Testis (tissue), 3 donors: Measurements from ENCODE around the gene COQ8B. TPM values are rescaled to one million over a fixed set of nuclear protein-coding genes. Genes with fewer than 3 reads are reported as not detected.

Experiments
- DNase-seq: peaks from one replicate; pipeline ENCODE4 v3.0.0-alpha.2; 2019
- H3K27ac ChIP-seq, 2 donors: fragments of 200-600 bp; sonication (generic); one replicate each; pipeline ENCODE4 v1.5.1; 2019
- H3K27me3 ChIP-seq: fragments of 200-600 bp; sonication (generic); one replicate; pipeline ENCODE4 v1.5.1; 2019
- H3K36me3 ChIP-seq: fragments of 200-600 bp; sonication (generic); one replicate; pipeline ENCODE4 v1.5.1; 2017; ENCODE audit warnings: low read depth; ENCODE audit errors: missing control alignments
- H3K4me1 ChIP-seq: fragments of 200-600 bp; sonication (generic); one replicate; pipeline ENCODE4 v1.5.1; 2019
- H3K4me3 ChIP-seq, 2 donors: fragments of 200-600 bp; sonication (generic); one replicate each; pipeline ENCODE4 v1.5.1; 2017 to 2019
- H3K9me3 ChIP-seq: fragments of 200-600 bp; sonication (generic); one replicate; pipeline ENCODE4 v1.5.1; 2017
- POLR2A ChIP-seq: fragments of 450-650 bp; IDR thresholded peaks from one replicate; pipeline ENCODE4 v1.6.1; 2017; ENCODE audit warnings: antibody characterized with exemption, mild to moderate bottlenecking, moderate library complexity
- WGBS, 2 donors: methylation state at CpG; one replicate each; pipeline ENCODE4 v1.1.5; 2018; 5-methylcytosine and 5-hydroxymethylcytosine counted together
- intact Hi-C: fragments of 100-400 bp; cut with DNase I; formaldehyde crosslinking; loops from one replicate; pipeline ENCODE4 v1.15.1; 2023; ENCODE audit warnings: low total_unique reads
- polyA plus RNA-seq: library from polyadenylated mRNA; stranded (reverse); fragments of 350-450 nt; fragmentation: Illumina TruSeq; extraction: RNeasy Lipid Tissue Mini Kit (QIAGEN cat#74804); gene quantifications from one replicate; pipeline ENCODE4 v1.2.3, GENCODE V29; 2014; ENCODE audit warnings: low read depth, low replicate concordance; ENCODE audit not compliant: insufficient read depth
- total RNA-seq, 2 donors: library from RNA; depleted of rRNA; stranded (reverse); fragments of >200 nt; gene quantifications; one replicate each; pipeline ENCODE4 v1.2.3, GENCODE V29; 2016
- TF ChIP-seq, protein P1 (sequence below), 3 experiments: fragments of 450-650 bp in 2 of 3; fragments of 200-600 bp in 1 of 3; sonication (generic) in 1 of 3; IDR thresholded peaks; one replicate each; pipeline ENCODE4 v1.5.1; 2016 to 2019; ENCODE audit warnings: antibody characterized with exemption in 3 of 3, mild to moderate bottlenecking in 2 of 3, moderate library complexity in 1 of 3

Gene COQ8B
- total and polyA plus RNA-seq, 3 donors from 2014 or later, result 43.8 to 71.7 (median 56.6) TPM

DNA sequence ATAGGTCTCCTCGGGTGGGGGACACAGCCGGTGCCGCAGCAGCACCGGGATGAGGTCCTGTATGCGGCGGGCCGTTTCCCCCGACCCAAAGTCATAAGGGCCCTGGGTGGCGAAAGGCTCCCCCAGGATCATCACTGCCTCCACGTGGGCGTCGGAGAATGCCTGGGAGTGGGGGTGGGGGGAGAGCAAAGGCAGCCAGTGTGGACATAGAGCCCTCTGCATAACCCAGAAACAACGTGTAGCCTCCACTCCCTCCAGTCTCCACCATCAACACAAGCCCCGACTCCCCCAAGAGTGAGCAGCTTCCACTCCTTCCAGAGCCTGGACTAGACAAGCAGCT is 24.5 kb downstream of the COQ8B start:
- Histone ChIP-seq H3K4me3 (no peak overlapping the region), H3K27me3 (no peaks in the 10 kb centered on the region), H3K36me3 (no peaks in the 10 kb centered on the region), H3K4me1 (peaks cover 19% of the 10 kb centered on the region), H3K9me3 (no peaks in the 10 kb centered on the region), H3K27ac (peak overlapping the region in 1 of 2 donors; percentile 92)
- intact Hi-C loops, result no loop called here
- 64 to 79% methylated on average over 14 of the region's 14 CpGs for WGBS, 2 donors
- no peak for TF ChIP-seq POLR2A
- TF ChIP-seq, protein P1, sequence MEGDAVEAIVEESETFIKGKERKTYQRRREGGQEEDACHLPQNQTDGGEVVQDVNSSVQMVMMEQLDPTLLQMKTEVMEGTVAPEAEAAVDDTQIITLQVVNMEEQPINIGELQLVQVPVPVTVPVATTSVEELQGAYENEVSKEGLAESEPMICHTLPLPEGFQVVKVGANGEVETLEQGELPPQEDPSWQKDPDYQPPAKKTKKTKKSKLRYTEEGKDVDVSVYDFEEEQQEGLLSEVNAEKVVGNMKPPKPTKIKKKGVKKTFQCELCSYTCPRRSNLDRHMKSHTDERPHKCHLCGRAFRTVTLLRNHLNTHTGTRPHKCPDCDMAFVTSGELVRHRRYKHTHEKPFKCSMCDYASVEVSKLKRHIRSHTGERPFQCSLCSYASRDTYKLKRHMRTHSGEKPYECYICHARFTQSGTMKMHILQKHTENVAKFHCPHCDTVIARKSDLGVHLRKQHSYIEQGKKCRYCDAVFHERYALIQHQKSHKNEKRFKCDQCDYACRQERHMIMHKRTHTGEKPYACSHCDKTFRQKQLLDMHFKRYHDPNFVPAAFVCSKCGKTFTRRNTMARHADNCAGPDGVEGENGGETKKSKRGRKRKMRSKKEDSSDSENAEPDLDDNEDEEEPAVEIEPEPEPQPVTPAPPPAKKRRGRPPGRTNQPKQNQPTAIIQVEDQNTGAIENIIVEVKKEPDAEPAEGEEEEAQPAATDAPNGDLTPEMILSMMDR (IDR thresholded peaks at IDR 0.05), result no peak
- DNase-seq, result no peak

DNA sequence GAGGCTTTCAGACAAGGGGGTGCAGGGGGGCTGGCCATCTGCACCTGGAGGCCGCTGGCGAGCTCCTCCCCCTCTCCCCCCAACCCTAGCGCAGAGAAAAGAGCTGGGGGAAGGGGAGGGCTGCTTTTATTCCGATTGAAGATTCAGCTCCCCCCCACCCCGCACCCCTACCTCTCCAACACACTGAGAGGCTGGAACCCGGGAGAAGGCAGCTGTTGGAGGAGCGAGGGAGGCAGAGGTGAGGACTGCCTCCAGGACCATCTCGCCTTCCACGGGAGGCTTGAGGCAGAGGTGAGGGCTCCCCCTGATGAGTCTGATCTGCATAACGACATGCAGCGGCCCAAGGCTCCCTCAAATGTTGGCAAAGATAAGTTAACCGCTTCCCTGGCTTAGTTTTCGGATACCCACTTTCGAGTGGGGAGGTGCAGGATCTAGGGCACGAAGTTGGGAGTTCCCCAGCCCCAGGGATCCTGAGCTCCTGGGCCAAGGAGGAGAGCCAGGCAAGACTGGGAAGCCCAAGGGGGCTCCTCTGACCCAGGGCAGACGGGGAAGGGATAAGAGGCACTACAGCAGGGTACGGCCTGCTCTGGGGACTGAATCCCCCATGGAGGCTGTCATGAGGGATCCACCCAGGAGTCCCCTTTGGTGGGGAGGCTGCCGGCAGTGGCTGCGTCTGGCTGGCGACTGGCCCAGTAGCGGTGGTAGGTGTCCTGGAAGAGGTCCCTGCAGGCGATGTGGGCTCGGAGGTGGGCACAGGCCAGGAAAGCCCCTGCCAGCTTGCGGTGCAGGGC is 25.1 kb downstream of the COQ8B start:
- DNase-seq, result no peak
- no peaks in the 10 kb centered on the region for H3K36me3 ChIP-seq

DNA sequence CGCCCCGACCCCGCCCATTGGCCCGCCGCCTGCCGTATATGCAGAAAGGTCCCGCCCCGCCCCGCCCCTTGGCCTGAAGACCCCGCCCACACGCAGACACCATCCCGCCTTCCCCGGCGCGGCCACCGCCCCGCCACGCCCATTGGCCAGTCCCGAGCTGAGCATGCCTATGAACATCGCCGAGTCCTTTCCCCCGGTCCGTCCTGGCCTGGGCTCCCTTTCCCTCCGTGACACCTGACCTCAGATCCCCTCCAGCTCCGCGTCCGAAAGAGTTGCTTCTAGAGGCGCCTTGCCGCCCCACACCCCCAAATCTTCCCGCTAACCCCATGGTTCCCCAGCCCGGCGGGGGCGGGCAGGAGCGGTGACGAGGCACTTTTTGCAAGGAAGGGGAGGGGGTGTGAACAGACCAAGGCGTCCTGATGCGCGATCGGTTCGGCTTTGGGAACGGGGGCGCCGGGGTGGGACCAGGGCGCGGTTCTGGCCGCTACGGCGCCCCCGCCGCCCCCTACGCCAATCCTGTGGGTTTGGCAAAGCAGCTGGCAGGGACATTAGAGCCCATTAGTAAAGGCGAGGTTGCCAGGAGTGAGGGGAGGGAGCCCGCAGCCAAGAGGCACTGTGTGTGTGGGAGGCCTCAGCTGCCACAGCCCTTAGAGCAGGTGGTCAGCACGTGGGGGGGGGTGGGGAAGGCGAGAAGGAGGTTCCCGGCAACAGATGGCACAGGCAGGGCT is 25.8 kb downstream of the COQ8B start:
- 1 to 4% methylated on average over 13 to 47 of the region's 56 CpGs for WGBS, 2 donors
- TF ChIP-seq, protein P1 (IDR thresholded peaks at IDR 0.05), result no peak
- no peak for TF ChIP-seq POLR2A
- Histone ChIP-seq H3K27ac (peak overlapping the region; percentile 76 to 92), H3K36me3 (no peaks in the 10 kb centered on the region), H3K9me3 (no peaks in the 10 kb centered on the region), H3K27me3 (no peaks in the 10 kb centered on the region), H3K4me1 (peaks cover 19% of the 10 kb centered on the region), H3K4me3 (peak overlapping the region; percentile 77 to 80)
- intact Hi-C loops, result no loop called here
- DNase-seq, result peak; percentile 98

More for the DNA sequence above, 25.1 kb downstream of the COQ8B start:
- Histone ChIP-seq H3K27ac (peak overlapping the region; percentile 76 to 92), H3K27me3 (no peaks in the 10 kb centered on the region), H3K9me3 (no peaks in the 10 kb centered on the region), H3K4me3 (peak overlapping the region in 1 of 2 donors; percentile 80), H3K4me1 (peaks cover 19% of the 10 kb centered on the region)
- intact Hi-C loops, result no loop called here
- TF ChIP-seq POLR2A, result no peak
- TF ChIP-seq, protein P1 (IDR thresholded peaks at IDR 0.05), result no peak
- WGBS, 2 donors, result 39 to 40% methylated on average over 22 to 24 of the region's 24 CpGs

DNA sequence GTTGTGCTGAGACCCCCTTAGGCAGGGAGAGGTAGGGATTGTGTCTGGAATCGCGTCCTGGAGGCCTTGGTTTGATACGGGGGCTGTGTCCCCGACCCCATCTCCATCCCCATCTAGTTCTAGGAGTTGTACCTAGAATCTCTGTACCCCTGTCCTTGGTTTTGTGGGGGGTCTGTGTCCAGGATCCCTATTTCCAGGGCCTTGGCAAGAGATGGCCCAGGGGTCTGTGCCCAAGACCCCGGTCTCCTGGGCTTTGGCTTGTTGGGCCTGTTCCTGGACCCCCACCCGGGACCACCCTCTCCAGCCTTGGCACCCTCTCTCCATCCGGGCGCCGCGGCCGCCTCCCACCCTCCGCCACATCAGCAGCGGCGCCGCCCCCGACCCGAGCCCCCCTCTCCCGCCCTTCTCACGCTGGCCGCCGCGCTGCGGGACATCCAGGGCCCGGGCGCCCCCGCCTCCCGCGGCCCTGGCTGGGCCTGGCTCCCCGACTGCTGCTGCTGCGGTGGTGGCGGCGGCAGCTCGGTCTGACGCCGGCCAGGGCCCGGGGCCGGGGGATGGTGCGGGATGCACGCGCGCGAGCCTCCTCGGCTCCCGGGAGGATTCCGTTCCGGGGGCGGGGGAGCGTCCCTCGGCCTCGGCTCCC is 26.5 kb downstream of the COQ8B start, which contains the start of gene NUMBL:
Gene NUMBL, minus strand, starts transcription at position 602 of the 643 bp plus-strand sequence. Its CDS starts 168 bp downstream, at position 434.
- H3K27ac ChIP-seq, result peak within 1 kb of the TSS; percentile 85 to 92
- peaks cover 19% of the 10 kb centered on the region for H3K4me1 ChIP-seq

More for the DNA sequence above, 26.5 kb downstream of the COQ8B start, which contains the start of gene NUMBL:
- intact Hi-C loops, result no loop called here
- 0 to 2% methylated on average over 1 to 18 of the region's 50 CpGs for WGBS, 2 donors
- Histone ChIP-seq H3K27me3 (no peaks in the 10 kb centered on the region), H3K4me3 (peak within 1 kb of the TSS; percentile 77 to 80), H3K36me3 (no peaks in the 10 kb centered on the region), H3K9me3 (no peaks in the 10 kb centered on the region)
- DNase-seq, result no peak
- TF ChIP-seq POLR2A, result peak; percentile 12
- TF ChIP-seq, protein P1 (IDR thresholded peaks at IDR 0.05), result no peak
